ENCODE results near the gene TBC1D3L. TPM values are rescaled to one million over a fixed set of nuclear protein-coding genes. Genes with fewer than 3 reads are reported as not detected.
"Not testable (repeated sequence)": the region's sequence is repeated elsewhere in the genome, so short reads cannot be mapped to it uniquely, and the experiment has no call there.

TBC1D3L gene
- total RNA-seq (10 to 100 TPM in 1 of 2 donors, 1 to 10 TPM in 1; 7.1 to 22.5 TPM), polyA plus RNA-seq (10 to 100 TPM in 1 of 2 donors, 1 to 10 TPM in 1; 1.6 to 25.3 TPM)
- long read RNA-seq, donor 1, partial matches to known transcripts: 6 of 7 reads
- long read RNA-seq, donor 1, other reads (novel, unspliced or antisense): 1 of 7 reads
- long read RNA-seq, donor 2, partial matches to known transcripts: 4 of 7 reads
- long read RNA-seq, donor 2, other reads (novel, unspliced or antisense): 3 of 7 reads

DNA sequence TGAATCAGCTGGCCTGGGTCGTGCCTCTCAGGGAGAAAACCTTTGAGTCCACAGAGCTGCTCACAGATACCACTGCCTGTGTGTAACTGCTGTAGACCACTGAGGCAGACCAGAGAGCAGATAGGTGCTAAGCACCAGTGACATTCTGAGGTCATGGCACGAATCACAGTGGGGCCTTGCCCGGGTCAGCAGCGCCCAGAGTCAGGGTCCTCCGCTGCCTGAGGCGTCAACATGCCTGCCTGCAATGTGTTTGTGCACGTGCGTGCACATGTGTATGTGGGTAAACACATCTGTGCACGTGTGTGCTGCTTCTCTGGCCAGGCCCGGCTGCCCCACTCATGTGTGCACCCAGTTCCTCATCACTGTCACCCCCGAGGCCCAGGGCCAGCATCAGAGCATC lies at the start of gene TBC1D3L:
TSS of gene TBC1D3L (minus strand) at position 101 of the 400 bp plus-strand sequence. CDS start 1,540 bp downstream, outside the sequence.
- H3K4me1 ChIP-seq (ENCODE audit: control insufficient read depth in 1 of 2, insufficient read depth in 2 of 2, low read length in 2 of 2); H3K27me3 ChIP-seq (ENCODE audit: control insufficient read depth in 1 of 2, insufficient read depth in 2 of 2, low read length in 1 of 2); DNase-seq; ATAC-seq (ENCODE audit: low FRiP score); H3K36me3 ChIP-seq (ENCODE audit: control insufficient read depth in 1 of 2, insufficient read depth in 2 of 2, low read length in 1 of 2); H3K27ac ChIP-seq (ENCODE audit: low read depth in 1 of 2, low read length in 2 of 2); intact Hi-C loops (cut with DNase I); H3K9me3 ChIP-seq (ENCODE audit: control insufficient read depth, low read length); H3K4me3 ChIP-seq (ENCODE audit: low read length in 2 of 2): not testable (repeated sequence)
- no CpG with 5 or more reads among the region's 11 CpGs for WGBS, 2 donors

DNA sequence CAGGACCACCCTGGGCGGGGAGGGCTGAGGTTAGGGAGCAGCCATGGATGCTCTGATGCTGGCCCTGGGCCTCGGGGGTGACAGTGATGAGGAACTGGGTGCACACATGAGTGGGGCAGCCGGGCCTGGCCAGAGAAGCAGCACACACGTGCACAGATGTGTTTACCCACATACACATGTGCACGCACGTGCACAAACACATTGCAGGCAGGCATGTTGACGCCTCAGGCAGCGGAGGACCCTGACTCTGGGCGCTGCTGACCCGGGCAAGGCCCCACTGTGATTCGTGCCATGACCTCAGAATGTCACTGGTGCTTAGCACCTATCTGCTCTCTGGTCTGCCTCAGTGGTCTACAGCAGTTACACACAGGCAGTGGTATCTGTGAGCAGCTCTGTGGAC lies 14.8 kb upstream of the TBC1D3L start, which contains the start of gene TBC1D3D:
TSS of gene TBC1D3D (plus strand) at position 301 of the 400 bp plus-strand sequence. CDS start 1,585 bp downstream, outside the sequence.
- H3K4me3 ChIP-seq (ENCODE audit: low read length in 2 of 2); H3K27ac ChIP-seq (ENCODE audit: low read depth in 1 of 2, low read length in 2 of 2); H3K36me3 ChIP-seq (ENCODE audit: control insufficient read depth in 1 of 2, insufficient read depth in 2 of 2, low read length in 1 of 2); intact Hi-C loops (cut with DNase I); H3K27me3 ChIP-seq (ENCODE audit: control insufficient read depth in 1 of 2, insufficient read depth in 2 of 2, low read length in 1 of 2); H3K4me1 ChIP-seq (ENCODE audit: control insufficient read depth in 1 of 2, insufficient read depth in 2 of 2, low read length in 2 of 2); H3K9me3 ChIP-seq (ENCODE audit: control insufficient read depth, low read length); ATAC-seq (ENCODE audit: low FRiP score); DNase-seq: not testable (repeated sequence)
- WGBS, 2 donors: no CpG with 5 or more reads among the region's 11 CpGs

Other genes with a start within 250 kb of the TBC1D3L start
- not detected for gene HNF1B, start 244.0 kb downstream of the TBC1D3L start, total RNA-seq
- gene HNF1B, start 244.0 kb downstream of the TBC1D3L start, polyA plus RNA-seq: under 1 TPM in 1 of 2 donors, not detected in 1; 0.88 TPM
- gene TBC1D3K, start 64.6 kb downstream of the TBC1D3L start, total RNA-seq: not detected
- gene TBC1D3K, start 64.6 kb downstream of the TBC1D3L start, polyA plus RNA-seq: not detected
- under 1 TPM in 1 of 2 donors, not detected in 1; 0.39 TPM for gene TBC1D3D, start 14.9 kb upstream of the TBC1D3L start, total RNA-seq
- under 1 TPM in 1 of 2 donors, not detected in 1; 0.43 TPM for gene TBC1D3D, start 14.9 kb upstream of the TBC1D3L start, polyA plus RNA-seq
- not detected for gene TBC1D3C, start 79.6 kb upstream of the TBC1D3L start, total RNA-seq
- gene TBC1D3C, start 79.6 kb upstream of the TBC1D3L start, polyA plus RNA-seq: under 1 TPM in 1 of 2 donors, not detected in 1; 0.13 TPM
- not detected for gene TBC1D3E, start 138.9 kb upstream of the TBC1D3L start, total RNA-seq
- gene TBC1D3E, start 138.9 kb upstream of the TBC1D3L start, polyA plus RNA-seq: not detected
- gene TBC1D3, start 203.5 kb upstream of the TBC1D3L start, total RNA-seq: not detected
- not detected for gene TBC1D3, start 203.5 kb upstream of the TBC1D3L start, polyA plus RNA-seq